HG03159 (cell line): Measurements from ENCODE around the gene MROH2A.

Experiments used
- ATAC-seq: cut with Tn5 transposase; IDR thresholded peaks from one replicate; pipeline ENCODE4 v1.9.1; 2021; ENCODE audit warnings: mild to moderate bottlenecking, moderate library complexity; ENCODE audit not compliant: unreplicated experiment

Gene MROH2A

DNA sequence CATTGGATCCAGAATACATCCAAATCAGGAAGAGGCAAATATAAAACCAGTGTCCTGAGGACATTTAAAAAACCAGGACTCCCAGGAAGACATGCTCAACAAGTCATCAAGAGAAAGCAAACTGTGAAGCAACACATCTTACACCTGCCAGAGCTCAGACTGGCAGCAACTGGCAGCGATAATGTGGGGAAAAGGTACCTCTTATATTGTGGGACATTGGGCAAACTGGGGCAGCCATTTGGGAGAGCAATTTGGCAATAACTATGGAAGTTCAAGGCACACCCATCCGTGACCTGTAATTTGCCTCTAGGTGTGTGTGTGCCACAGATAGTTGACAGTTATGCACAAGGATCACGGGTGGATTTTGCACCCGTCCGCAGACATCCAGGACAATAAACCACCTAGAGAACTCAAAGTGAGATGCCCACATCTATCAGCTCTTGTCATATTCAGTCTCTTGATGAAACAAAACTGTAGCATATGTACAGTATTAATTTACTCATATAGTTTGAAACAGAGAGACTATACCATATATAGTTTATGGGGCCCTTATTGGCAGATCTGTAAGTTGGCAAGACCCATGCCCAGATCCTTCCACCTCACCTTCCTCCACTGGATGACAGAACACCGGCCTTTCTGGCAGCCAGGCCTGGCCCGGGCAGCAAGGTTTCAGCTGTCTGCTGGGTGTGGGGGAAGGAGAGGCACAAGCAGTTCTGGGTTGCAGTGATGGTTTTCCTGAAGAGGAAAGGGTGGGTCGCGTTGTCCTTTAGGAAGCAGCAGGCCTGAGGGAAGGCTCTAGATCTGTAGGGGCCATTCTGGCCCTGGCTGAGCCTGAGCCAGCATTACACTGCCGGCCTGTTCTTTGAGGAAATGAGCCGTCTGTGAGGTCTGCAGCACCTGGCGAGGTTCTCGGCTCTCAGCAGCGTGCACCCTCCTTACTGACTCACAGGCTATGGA lies 57.4 kb downstream of the MROH2A start:
- no peak for ATAC-seq

DNA sequence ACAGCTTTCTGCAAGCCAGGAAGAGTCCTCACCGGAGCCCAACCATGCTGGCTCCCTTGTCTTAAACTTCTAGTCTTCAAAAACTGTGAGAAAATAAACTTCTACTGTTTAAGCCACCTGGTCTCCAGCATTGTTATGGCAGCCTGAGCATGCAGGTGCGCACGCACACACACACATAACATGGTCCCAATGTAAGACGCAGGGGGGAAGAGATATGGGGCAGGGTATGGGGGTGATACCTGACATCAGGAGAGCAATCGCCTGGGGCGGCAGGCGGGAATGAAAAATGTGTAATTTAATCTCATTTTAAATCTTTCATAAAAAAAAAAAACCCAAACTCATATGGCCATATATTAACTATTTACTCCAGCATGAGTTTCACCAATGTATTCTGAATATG lies 58.2 kb downstream of the MROH2A start:
- ATAC-seq: no peak

DNA sequence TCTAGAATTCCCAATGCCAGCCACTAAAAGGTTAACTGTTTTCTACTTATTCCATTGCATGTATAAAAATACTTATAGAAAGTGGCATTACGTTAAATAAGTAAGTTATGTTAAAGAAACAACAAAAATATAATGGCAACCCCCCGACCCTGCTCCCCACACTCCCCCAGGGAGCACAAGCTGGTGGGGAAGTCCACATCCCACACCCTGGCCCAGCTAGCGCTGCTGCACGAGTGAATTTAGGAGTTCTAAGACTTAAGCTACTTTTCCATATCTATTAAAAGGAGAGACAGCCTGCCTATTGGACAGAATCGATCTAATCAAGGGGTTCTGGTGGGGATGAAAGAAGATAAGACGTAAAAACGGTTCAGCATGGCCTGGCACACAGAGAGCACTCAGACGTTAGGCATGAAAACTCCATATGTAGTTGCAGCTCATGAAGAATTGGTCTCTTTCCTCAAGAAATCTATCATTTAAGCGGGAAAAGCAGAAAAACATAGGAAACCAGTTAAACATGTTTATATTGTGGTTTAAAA lies 59.6 kb downstream of the MROH2A start:
- no peak for ATAC-seq

DNA sequence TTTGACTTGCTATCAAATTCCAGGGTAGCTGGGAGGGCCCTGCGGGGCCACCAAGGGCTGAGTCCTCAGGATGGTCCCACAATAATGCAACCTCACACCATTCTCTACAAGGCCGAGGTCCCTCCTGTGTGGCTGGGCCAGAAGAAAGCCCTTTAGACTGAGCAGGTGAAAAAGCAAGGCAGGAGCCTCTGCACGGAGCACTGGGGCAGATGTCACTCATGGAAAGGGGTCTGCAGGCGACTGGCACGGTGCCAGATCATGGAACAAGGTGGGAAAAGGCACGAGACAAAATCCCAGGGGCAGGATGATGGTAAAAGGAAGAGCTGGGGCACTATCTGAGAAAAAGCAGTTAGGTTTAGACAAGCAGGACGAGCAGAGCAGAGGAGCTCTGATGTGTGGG lies 60.1 kb downstream of the MROH2A start:
- no peak for ATAC-seq

DNA sequence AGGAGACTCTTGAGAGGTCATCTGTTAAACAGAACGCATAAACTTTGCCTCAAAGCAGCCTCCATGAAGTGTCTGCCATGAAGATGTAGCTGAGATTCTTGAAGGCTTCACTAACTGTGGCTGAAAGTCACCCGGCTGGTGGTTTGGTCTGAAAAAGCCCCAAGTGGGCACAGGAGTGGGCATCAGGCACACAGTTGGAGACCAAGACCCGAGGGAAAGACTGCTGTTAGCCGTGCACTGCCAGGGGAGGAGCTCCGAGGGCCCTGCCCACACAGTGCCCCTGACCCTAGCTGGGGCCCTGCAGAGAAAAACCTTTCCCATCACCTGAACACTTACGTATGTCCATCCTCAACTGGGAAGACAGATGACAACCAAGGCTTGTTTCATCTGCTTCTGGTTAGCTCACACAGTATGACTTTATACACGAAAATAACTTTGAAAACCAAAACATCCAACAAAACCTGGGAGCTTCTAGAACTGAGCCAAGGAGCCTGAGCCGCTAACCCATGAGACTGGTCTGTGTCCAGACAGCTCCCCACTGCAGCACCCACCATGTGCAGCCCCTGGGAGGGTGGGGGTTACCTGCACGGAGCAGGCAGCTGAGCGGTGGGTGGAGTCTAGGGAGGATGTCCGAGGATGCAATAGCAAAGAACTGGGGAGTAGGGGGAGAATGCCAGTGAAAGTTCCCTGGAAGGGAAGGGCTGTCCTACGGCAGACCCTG lies 60.8 kb downstream of the MROH2A start:
- ATAC-seq: no peak

DNA sequence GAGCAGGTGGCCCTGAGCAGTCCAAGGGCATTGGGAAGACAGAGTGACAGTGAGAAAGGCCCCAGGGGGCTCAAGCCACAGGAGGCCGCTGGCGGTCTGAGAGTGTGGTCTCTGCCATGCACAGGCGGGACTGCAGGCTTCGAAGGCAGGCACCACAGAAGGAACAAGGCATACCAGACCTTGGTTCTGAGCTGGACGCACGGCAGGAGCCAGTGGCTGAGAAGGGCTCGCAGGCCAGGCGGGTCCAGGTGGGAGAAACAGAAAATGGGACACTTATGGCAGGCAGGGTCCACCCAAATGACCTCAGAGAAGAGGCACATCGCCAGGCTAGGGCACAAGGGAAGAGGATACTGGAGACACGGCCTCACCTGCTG lies 61.3 kb downstream of the MROH2A start:
- ATAC-seq: no peak

DNA sequence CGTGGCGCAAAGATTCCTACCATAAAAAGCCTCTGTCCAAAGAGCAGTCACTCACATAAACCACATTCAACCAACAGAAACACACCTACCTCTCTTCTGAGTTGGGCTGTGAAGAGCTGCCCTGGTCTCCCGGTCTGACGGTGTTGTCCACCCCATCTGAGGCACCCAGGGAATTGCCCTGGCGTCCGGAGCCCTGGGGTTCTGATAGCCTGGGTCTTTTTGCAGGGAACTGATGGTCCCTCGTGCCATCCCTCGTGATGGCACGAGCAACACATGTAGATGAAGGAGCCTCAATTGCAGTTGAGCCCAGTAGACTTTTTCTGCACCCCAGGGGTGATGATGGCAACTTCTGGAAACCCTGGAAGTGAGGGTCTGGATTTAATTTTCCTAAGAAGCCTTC lies 62.4 kb downstream of the MROH2A start:
- no peak for ATAC-seq

DNA sequence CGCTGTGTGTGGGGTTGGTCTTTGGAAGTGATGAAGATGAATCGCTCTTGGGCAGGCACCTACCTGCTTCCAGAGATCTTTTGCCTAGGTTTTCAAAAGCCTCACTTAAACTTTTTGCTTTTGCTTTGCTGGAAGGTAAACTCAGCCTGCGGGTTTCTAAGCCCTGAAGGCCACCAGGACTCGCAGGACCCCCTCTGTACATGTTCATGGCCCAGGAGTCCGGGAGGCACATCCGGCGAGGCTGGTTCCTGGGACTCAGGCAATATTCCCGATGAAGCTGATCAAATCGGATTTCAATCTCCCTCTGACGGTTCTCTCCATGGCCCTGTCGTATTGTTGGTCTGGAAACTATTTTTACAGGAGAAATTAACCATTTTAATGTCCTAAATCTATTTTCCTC lies 63.1 kb downstream of the MROH2A start:
- no peak for ATAC-seq

DNA sequence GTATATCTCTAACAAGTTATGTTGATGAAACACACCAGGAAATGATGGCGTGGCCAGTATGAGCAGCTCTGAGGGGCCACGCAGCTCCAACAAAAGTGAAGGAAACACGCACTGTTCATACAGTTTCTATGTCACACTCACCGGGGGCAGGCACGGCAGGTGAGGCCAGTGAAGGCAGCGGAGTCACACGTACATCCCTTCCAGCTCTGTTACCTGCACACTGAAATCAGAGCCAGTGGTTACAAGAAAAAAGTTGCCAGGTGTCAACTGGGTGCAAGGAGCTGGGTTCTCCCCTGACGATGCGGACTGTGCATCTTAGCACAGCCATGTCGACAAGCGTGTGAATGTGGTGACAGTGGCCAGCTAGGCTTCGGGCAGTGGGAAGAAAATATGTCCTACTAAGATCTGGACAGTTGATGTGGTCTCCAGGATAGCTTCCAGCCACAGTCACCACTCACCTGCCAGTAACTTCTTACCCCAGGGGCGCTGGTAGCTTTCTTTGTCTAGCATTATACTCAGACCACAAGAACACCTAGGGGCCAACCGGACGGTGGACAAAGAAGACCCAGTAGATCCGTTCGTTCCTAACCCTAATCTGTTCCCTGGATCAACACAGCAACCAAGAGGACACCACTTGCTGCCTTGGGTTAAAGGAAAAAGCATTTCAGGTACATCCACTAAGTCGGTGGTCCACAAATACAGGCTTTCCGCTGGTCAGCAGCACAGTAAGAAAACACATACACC lies 66.1 kb downstream of the MROH2A start:
- ATAC-seq: no peak

DNA sequence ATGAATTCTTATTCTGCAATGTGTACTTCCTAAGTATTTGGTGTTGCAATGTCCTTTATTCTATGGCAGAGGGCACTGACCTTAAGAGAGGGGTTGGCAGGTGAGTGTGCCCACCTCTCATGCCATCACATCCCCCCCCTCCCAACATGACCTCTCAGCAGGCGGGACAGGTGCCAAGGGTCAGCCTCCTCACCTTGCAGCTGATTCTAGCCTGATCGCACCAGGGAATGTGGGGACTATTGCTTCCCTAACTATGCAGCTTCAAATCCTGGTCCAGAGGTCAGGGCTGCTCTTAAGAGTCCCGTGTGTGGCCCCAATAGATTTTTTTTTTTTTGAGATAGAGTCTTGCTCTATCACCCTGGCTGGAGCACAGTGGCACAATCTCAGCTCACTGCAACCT lies 66.7 kb downstream of the MROH2A start:
- ATAC-seq: no peak

DNA sequence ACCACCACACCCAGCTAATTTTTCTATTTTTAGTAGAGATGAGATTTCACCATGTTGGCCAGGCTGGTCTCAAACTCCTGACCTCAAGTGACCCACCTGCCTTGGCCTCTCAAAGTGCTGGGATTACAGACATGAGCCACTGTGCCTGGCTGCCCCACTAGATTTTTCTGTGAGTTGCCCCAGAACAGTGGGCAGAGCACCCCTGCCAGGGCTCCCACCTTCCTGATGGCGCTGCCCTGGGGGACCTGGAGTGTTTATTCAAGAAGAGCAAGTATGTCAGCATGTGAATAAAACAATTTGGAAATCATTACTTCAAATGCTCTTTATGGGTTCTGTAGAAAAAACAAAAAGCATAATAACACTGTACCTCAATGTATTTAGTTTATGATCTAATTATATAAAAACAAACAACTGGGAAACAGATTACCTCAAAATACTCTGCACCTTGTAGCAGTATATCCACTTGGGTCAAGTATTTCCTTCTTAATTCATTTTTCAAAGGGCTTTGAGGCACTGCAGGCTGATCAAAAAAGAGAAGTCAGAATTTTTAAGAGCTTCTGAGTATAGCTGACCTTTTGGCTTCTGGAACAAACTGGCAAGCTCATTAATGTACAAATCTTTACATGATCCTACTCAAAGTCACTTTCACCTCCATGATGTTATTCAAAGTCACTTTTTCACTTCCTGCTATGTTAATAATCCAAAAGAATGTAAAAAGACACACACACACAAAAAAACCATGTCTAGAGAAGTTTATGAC lies 67.4 kb downstream of the MROH2A start:
- ATAC-seq: no peak

DNA sequence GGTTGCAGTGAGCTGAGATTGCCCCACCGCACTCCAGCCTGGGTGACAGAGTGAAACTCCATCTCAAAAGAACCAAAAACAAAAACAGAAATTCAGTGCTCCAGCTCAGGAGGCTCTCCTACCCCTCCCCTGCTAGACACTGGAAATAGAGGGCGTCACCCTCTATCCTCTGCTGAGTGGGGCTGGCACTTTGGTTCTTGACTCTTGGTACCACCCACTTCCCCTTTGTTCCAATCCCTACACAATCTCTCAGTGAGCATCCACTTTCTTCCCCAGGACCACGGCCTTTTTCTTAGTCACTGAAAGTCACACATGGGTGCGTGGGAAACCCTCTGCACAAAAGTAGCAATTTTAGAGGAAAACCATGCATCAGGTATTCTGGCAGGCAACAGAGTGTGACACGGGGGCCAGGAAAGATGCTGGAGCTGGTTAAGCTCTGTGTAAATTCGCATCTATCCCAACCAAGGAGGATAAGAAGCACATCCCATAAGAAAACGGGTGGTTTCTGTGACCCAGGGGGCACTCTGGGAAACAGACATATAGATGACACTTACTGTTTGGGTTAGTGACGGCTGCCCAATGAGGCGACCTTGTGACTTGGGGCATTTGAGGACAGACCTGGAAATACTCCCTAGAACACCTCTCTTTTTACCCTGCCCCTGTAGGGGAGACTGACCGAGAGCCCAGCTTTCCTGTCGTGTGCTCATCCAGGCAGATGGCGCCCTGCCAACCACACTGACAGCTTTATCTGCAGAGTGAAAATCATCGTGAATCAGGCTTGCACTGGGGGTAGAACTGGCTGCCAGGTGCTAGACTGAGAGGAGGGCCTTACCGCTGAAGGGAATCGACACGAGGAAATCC lies 68.5 kb downstream of the MROH2A start:
- ATAC-seq: no peak

DNA sequence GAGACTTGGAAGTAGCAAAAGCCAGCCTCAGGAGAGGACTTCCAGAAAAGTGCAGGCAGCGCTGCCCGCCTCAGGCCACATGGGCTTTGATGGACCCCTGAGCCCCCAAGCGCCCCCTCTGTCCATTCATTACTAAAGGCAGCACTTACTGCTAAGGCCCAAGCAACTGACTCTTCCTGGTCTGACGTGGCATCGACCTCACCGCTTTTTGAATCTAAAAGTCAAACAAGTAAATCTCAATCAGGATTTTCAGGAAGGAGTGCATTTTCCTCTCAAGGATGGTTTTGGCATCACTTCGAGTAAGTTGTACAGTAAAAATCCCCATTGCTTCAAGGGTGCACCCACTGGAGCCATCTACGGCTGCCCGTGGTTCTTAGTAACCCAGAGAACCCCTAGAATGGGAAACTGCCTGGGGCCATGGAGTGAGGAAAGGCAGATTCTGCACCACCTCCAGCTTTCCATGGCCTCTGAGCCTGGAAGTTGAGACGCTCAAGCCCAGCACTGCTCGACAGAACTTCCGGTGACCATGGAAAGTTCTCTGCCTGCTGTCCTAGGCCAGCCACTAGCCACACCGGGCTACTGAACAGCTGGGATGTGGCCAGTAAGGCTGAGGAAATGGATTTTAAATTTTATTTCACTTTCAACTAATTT lies 69.2 kb downstream of the MROH2A start:
- ATAC-seq: no peak

DNA sequence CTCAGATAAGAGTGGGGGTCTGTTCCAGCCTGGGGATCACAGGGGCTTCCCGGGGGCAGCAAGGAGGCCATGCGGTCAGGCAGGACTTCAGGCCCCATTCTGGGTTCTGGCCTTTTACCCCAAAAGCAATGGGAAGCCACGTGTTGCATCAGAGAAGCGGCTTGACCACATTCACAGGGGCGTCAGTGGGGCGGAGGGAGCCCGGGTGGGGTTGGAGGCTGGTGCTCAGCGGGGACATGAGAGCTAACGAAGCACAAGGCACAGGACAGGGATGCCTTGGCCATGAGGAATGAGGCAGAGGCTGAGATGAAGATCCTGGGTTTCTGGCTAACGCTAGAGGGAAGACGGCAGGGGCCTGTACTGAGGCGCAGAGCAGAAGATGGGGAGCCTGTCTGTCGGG lies 70.1 kb downstream of the MROH2A start:
- no peak for ATAC-seq

DNA sequence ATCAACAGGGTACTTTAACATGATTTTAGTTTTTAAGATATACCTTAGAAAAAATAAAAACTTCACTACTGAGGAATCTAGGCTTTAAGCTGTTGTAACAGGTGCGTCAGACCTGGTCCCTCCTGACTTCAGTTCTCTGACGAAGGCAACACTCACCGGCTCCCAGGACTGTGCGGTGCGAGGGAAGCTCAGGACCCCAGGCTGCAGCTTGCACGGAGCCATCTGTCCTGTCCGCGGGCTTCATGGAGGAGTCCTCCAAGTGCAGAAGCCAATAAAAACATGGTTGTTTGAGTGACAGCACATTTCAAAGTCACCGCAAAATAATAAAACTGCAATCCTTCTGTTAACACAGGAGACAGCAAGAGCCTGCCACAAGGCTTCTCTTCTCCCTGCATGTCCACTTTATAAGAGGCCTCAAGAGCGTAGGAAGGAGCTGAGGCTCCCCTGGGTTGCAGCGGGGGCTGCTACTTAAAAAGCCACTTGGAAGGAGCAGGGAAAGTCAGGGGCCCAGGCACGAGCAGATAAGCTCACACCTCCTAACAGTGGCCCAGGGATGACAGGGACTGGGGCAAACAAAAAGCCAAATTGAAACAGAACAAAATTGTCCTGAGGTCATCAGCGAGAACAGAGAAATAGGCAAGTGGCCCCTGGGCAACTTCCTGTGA lies 71.6 kb downstream of the MROH2A start:
- no peak for ATAC-seq

DNA sequence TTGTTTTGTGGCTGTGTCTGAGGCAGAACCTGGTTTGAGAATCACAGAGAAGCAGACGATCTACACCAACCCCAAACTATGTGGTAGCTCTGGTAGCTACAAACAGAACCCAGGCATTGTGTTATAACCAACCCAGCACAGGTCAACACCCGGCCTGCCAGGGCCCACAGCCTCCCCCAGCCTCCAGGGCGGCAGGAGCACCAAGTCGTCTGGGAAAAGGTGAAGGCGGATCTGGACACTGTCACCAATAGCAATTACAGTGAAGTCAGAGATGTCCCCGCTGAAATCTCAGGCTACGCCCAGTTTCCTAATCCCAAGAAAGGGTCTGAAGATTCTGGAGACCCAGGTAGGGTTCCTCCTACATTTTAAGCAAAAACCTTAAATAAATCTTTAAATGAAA lies 72.6 kb downstream of the MROH2A start:
- no peak for ATAC-seq

DNA sequence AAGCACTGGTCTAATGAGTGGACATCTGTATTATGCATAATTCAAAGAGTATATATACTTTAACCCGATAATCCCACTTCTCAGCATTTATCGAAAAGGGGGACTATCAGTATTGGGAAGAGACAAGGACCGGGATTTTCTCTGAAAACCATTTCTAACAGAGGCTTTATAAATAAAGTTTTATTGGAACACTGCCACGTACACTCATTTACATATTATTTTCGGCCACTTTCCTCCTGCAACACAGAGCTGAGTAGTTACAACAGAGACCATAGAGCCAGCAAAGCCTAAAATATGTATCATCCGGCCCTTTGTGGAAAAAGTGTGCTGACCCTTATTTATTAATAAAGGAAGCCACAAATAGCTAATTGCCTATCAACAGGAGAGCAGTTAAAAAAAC lies 73.0 kb downstream of the MROH2A start:
- no peak for ATAC-seq

DNA sequence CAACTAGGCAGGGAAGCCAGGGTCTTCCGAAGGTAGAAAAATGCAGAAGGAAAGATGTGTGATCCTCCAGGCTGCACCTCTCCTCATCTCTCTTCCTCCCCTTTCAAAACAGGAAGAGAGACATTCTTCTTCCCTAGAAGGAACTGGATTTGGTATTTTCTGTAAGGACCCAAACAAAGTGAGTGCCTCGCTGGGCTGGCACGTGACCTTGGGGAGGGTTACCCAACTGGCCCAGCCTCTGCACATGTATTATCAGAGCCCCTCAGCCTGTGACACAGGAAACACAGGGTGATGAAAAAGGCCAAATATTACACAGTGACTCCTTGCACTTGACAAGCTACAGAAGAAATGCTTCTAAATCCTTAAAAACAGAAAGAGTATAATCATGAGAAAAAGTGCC lies 73.9 kb downstream of the MROH2A start:
- no peak for ATAC-seq

DNA sequence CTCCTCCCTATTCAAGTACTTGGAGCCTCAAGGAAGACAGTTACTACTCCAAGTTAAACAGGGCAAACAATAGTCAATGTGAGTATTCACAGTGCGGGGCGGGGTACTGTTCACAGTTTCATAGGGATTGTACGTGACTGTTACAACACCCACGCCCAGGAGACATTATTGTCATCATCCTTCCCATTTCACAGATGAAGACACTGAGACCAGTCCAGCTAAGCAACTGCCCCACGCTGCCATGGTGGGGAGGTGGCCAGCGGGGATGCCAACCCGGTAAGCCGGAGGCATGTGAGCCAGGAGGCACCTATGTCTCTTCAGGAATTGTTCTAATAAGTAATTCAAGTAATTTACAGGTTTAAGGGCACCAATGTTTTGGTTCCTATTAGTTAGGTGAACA lies 75.2 kb downstream of the MROH2A start:
- ATAC-seq: no peak
